AG04449 (cell line): ENCODE measurements around the gene SPTBN1.

ENCODE experiments used
- CTCF ChIA-PET: fragments of 350-600 bp; formaldehyde crosslinking; extraction: SDS; loops from one replicate; lab custom pipeline; 2021; ENCODE audit warnings: antibody characterized with exemption; lab: Yijun Ruan, JAX
- POLR2A ChIA-PET: fragments of 400-600, 350-600 bp; formaldehyde crosslinking; extraction: SDS; loops from one replicate; lab custom pipeline; 2020; ENCODE audit warnings: antibody characterized with exemption, inconsistent platforms; lab: Yijun Ruan, JAX
- DNase-seq: peaks from one replicate; pipeline ENCODE4 v3.0.0-alpha.2; 2010; ENCODE audit warnings: low read depth, low spot score
- H3K4me3 ChIP-seq: 2 replicates; pipeline ENCODE4 v1.5.1; 2011; ENCODE audit warnings: low read depth, mild to moderate bottlenecking, control low read depth, low read length
- CTCF ChIP-seq: IDR thresholded peaks from one replicate; pipeline ENCODE4 v1.5.1; 2011; ENCODE audit warnings: mild to moderate bottlenecking, moderate library complexity, low read length, control low read depth, inconsistent platforms; ENCODE audit not compliant: insufficient read depth; ENCODE audit errors: missing control alignments

Gene SPTBN1

GRCh38 chr2:54666634-54667265, 210.6 kb downstream of the SPTBN1 start:
- ChIA-PET POLR2A (interaction anchor here (0.8 to 1.5 kb wide), 3 partner anchors 10 to 330 kb away, joined by 3 to 4 read pairs (median 3); no protein-coding TSS in a partner anchor), CTCF (interaction anchor here (0.8 to 4.2 kb wide), 19 partner anchors 9 to 560 kb away, joined by 3 to 27 read pairs (median 7); no protein-coding TSS in a partner anchor)
- no peak overlapping the region for H3K4me3 ChIP-seq
- no peak for TF ChIP-seq CTCF
- DNase-seq = no peak

DNA sequence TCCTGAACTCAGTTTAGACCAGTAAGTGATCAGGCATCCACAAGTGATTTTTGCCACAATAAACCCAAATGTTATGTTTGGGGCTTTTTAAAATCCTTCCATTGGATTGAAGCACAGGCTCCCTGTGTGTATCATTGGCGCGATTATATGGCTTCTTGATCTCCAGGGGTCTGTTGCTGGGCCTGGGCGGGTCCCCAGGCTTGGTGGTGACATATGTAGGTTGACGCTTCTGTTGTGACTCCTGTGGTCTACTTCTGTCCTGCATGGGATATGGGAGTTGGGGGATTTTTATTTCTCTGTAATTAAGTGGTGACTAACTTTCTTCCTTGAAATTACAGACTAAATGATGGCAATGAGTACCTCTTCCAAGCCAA, 211.1 kb downstream of the SPTBN1 start:
- H3K4me3 ChIP-seq = no peak overlapping the region
- ChIA-PET POLR2A (no interaction called here), CTCF (interaction anchor here (1.0 to 4.2 kb wide), 12 partner anchors 9 to 560 kb away, joined by 3 to 27 read pairs (median 10); no protein-coding TSS in a partner anchor)
- DNase-seq = no peak
- TF ChIP-seq CTCF = no peak

GRCh38 chr2:54667726-54668650, 211.9 kb downstream of the SPTBN1 start:
- TF ChIP-seq CTCF = no peak
- no peak overlapping the region for H3K4me3 ChIP-seq
- POLR2A ChIA-PET = no interaction called here
- DNase-seq = no peak
- CTCF ChIA-PET = interaction anchor here (1.1 to 3.0 kb wide), 2 partner anchors 17 to 37 kb away, joined by 4 to 27 read pairs; no protein-coding TSS in a partner anchor

DNA sequence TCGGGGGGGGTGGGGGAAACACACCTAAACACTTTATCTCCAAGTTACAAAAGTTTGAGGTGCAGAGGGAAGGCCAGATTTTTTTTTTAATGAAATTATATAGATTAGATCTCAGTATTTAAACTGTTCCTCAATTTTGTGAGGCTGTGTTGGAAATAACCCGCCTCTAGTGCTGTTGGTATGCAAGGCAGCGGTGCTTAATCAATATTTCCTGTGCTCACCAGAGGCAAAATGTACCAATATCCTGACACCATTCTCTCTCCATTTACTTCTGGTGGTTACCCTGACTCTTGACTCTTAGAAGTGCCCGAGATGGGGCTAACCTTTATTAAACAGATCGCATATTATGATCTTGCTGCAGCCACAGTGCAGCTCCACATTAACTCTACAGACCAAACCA, 212.6 kb downstream of the SPTBN1 start:
- TF ChIP-seq CTCF = no peak
- CTCF ChIA-PET = interaction anchor here (1.1 kb wide), 1 partner anchor 17 kb away, joined by 4 read pairs; no protein-coding TSS in a partner anchor
- no peak for DNase-seq
- POLR2A ChIA-PET = no interaction called here
- H3K4me3 ChIP-seq = no peak overlapping the region

- no peak overlapping the region for H3K4me3 ChIP-seq
- DNase-seq = peak; percentile 49
- CTCF ChIA-PET = interaction anchor here (1.1 kb wide), 1 partner anchor 493 kb away, joined by 3 read pairs; no protein-coding TSS in a partner anchor
- no peak for TF ChIP-seq CTCF
- POLR2A ChIA-PET = no interaction called here
Observed at GRCh38 chr2:54669677-54670484, 213.8 kb downstream of the SPTBN1 start.
